ENCODE results near the gene GADD45G.
A peak's percentile ranks its signal among the peaks of the same experiment; 100 is the strongest.

The GADD45G gene

GRCh38 chr9:89630508-89630907 lies 25.7 kb downstream of the GADD45G start:
- no peak for DNase-seq (ENCODE audit: low read depth)

GRCh38 chr9:89631384-89631783 lies 26.6 kb downstream of the GADD45G start:
- DNase-seq (ENCODE audit: low read depth): no peak

- DNase-seq (ENCODE audit: low read depth): no peak
These were observed 27.5 kb downstream of the GADD45G start for GRCh38 chr9:89632192-89632733.

GRCh38 chr9:89632736-89633135 lies 27.9 kb downstream of the GADD45G start:
- DNase-seq (ENCODE audit: low read depth): no peak

- no peak for DNase-seq (ENCODE audit: low read depth)
These were observed 28.6 kb downstream of the GADD45G start for GRCh38 chr9:89633404-89633803.

- DNase-seq (ENCODE audit: low read depth): no peak
These were observed 29.1 kb downstream of the GADD45G start for GRCh38 chr9:89633920-89634319.

GRCh38 chr9:89634995-89635742 lies 30.4 kb downstream of the GADD45G start:
- DNase-seq (ENCODE audit: low read depth): peak; percentile 1

- no peak for DNase-seq (ENCODE audit: low read depth)
These were observed 31.0 kb downstream of the GADD45G start for GRCh38 chr9:89635816-89636215.

GRCh38 chr9:89637787-89638186 lies 33.0 kb downstream of the GADD45G start:
- DNase-seq (ENCODE audit: low read depth): no peak

- DNase-seq (ENCODE audit: low read depth): no peak
These were observed 33.5 kb downstream of the GADD45G start for GRCh38 chr9:89638359-89638758.

- DNase-seq (ENCODE audit: low read depth): no peak
These were observed 34.1 kb downstream of the GADD45G start for GRCh38 chr9:89638893-89639292.

GRCh38 chr9:89639367-89639795 lies 34.6 kb downstream of the GADD45G start:
- no peak for DNase-seq (ENCODE audit: low read depth)

GRCh38 chr9:89639961-89640360 lies 35.1 kb downstream of the GADD45G start:
- DNase-seq (ENCODE audit: low read depth): no peak

- DNase-seq (ENCODE audit: low read depth): no peak
These were observed 35.5 kb downstream of the GADD45G start for GRCh38 chr9:89640361-89640760.

GRCh38 chr9:89640801-89641200 lies 36.0 kb downstream of the GADD45G start:
- DNase-seq (ENCODE audit: low read depth): no peak

- no peak for DNase-seq (ENCODE audit: low read depth)
These were observed 37.2 kb downstream of the GADD45G start for GRCh38 chr9:89641980-89642379.

- DNase-seq (ENCODE audit: low read depth): no peak
These were observed 38.0 kb downstream of the GADD45G start for GRCh38 chr9:89642789-89643188.

- DNase-seq (ENCODE audit: low read depth): no peak
These were observed 41.6 kb downstream of the GADD45G start for GRCh38 chr9:89646189-89646939.

- DNase-seq (ENCODE audit: low read depth): no peak
These were observed 42.7 kb downstream of the GADD45G start for GRCh38 chr9:89647366-89648128.

- DNase-seq (ENCODE audit: low read depth): no peak
These were observed 43.6 kb downstream of the GADD45G start for GRCh38 chr9:89648247-89649000.

- no peak for DNase-seq (ENCODE audit: low read depth)
These were observed 44.4 kb downstream of the GADD45G start for GRCh38 chr9:89649039-89649691.

All from ELR (cell line).